EH (cell line): ENCODE measurements around the gene RAPH1.
"Not testable (repeated sequence)": the region's sequence is repeated elsewhere in the genome, so short reads cannot be mapped to it uniquely, and the experiment has no call there.

ENCODE experiments used
- DNase-seq: peaks from one replicate; pipeline ENCODE4 v3.0.0-alpha.2; 2015; ENCODE audit warnings: low read depth

Gene RAPH1

DNA sequence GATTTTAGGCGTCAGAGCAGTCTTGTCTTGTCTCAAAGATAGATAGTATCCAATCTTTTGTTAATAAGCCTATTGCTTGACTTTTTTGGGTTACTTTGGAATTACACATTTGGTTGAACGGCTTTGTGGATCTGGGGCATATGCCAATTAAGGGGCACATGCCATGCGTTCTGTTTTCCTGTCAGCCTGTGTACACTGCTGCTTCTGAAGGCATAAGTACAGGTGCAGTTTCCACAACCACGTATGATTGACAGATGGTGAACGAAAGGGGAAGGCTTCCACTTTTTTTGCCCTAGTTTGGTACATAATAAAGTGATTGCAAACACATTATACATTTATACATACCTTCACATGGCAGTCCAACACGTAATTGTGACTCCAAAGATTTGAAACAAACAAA is 102.3 kb downstream of the RAPH1 start:
- no peak for DNase-seq

DNA sequence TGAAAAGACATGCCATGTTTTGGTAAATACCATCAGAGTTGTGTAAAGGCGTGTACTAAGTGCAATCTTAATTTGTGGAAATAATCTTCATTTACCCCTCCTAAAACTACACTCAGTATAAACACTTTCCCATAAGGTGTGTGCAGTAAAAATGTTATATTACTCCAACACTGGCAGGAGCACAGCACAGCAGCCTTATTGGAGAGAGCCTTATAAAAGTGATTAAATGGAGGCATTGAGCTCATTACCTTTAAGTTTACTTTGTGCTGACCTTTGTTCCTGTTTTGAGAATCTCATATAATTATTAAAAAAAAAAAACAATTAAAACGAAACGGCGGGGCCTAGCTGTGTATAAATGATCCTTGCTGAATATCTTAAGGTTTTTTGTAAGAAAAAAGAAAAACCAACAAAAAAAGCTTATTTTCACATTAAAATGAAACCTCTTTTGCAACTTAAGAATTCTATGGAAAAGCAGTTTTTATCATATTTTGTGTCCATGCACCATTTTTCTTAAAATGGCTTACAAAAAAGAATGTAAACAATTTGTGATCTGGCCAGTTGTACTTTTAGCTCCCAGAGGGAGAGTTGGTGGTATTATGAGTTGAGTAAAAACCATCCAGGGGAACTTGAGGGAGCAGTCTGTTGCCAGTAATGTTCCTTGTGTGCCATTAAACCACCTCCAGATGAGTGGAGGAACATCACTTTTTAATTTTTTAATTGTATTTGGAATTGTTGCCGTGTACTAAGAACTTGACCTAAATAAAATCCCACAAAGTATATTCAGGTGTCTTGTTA is 103.5 kb downstream of the RAPH1 start:
- DNase-seq, result no peak

DNA sequence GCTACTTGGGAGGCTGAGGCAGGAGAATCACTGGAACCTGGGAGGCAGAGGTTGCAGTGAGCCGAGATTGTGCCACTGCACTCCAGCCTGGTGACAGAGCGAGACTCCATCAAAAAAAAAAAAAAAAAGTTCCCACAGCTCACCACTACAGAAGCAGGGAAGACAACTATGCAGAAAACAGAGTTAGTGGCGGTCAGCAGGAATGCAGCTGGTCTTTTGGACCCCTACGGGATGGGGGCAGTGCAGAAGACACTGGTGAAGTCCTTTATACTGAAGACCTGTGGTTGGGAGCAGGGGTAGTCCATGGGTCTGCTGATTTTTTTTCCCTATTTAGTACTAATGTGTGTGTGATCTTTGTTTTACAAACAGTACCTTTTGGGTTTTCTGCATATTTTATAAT is 105.5 kb downstream of the RAPH1 start:
- not testable (repeated sequence) for DNase-seq

DNA sequence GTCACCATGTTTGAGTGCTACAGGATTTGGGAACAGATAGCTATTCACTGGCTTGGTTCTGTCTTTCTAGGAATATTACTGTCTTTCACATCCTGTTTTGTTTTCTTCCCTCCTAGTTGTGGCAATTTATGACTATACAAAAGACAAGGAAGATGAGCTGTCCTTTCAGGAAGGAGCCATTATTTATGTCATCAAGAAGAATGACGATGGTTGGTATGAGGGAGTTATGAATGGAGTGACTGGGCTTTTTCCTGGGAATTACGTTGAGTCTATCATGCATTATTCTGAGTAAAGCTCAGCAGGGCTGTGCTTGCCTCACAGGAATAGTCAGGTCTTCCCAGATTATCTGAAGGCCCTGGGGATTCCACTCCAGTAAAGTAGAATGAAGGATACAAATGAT is 108.0 kb downstream of the RAPH1 start:
- DNase-seq, result peak; percentile 92

DNA sequence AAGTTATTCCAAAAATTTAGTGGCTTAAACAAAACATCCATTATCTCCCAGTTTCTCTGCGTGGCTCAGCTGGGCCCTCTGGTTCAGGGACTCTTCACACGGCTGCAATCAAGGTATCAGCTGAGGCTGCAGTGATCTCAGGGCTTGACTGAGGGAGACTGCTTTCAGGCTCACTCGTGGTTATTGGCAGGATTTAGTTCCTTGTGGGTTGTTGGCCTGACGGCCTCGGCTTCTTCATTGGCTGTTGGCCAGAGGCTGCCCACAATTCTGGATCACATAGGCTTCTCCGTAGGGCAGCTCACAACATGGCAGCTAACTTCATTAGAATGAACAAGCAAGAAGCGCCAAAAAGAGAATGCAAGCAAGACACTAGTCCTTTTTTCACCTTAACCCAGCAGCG is 116.8 kb downstream of the RAPH1 start:
- DNase-seq, result no peak

DNA sequence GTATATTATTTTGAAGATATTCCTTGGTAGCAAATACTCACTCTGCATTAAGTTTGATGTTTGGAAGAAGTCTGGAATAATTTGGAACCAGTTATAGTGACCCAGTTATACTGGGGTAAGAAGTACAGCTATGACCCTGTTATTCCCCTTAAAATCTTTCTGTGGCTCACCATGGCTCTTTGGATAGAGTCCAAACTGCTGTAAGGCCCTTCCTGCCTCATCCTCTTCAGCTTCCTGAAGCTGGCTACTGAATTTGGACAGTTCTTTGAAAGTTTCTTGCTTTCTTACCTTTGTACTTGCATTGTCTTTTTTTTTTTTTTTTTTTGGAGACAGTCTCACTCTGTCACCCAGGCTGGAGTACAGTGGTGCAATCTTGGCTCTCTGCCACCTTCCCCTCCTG is 121.3 kb downstream of the RAPH1 start:
- peak; percentile 41 for DNase-seq

GRCh38 chr2:203412546-203413331 is 122.4 kb downstream of the RAPH1 start:
- DNase-seq, result no peak

GRCh38 chr2:203407496-203407895 is 127.6 kb downstream of the RAPH1 start:
- no peak for DNase-seq

DNA sequence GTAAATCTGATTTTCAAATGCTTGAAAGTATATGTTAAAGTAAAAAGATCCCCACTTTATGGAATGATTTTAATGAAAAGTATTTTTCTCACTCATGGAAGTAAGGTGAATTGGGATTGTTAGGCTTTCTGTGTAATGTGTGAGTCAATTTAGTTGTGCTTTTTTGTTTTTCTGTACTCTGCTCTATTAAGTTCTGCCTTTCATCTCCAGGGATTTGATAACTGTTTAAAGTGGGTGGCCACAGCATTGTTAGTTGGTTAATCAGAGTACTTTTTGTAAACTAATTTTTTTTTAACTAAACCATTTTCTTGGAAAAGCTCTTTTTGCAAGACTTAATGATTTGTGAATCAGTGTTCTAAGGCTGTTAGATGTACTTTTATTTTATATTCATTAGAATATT is 130.1 kb downstream of the RAPH1 start:
- peak; percentile 43 for DNase-seq

DNA sequence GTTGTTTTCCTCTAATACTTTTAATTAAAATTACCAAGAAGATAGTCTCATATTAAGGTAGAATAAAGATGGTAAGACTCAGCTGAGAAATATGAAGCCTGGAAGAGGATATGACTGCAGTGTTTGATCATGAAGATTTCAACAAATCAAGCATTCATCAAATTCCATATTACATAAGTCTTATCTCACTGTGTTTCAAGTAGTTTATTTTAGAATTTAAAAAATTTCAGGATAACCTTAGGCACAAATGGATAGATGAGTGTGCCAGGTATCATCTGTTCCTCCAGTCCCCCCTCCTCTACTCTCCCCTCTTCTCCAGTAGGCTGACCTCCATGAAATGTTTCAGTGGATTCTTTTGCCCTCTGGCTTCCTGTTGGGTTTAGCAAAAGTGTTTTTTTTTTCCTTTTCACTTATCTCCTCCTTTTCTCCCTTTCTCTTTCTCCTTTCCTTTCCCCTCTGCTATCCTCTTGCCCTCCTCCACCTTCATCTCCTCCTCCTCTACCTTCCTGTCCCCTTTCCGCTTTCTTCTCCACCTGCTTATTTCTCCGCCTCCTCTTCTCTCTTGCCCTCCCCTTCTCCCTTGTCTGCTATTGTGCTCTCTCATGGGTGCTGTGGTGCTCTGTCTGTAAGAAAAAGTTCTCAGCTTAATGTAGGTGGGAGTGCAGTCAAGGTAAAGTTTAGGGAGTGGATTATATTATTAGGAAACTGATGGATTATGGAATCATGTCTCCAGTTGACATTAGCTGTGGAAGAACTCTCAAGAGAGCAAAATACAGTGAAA is 134.1 kb downstream of the RAPH1 start:
- peak; percentile 63 for DNase-seq

DNA sequence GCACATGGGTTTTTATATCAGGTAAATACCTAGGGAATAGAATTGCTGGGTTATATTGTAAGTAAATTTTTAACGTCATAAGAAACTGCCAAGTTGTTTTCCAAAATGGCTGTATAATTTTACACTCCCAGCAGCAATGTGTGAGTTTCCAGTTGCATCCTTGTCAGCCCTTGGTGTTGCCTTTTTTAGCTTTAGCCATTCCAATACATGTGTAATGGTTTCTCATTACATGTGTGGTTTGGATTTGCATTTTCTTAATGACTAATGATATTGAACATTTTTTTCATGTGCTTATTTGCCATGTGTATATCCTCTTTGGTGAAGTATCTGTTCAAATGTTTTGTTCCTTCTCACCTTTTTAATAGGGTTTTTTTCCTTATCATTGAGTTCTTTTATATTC is 136.1 kb downstream of the RAPH1 start:
- DNase-seq, result peak; percentile 35

DNA sequence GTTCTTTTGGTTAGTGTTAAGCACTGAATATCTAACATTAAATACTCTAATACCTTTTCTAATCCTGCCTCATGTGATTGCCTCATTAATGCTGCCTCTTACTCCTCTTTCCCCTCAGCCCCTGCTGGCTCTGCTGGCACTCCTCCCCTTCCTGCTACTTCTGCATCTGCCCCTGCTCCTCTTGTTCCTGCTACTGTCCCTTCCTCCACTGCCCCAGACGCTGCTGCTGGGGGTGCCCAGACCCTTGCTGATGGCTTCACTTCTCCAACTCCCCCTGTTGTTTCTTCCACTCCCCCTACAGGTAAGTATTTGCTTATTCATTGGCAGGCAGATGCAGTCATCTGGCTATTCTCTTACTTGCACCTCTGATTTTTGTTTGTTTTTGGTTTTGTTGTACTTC is 138.4 kb downstream of the RAPH1 start:
- no peak for DNase-seq

- DNase-seq, result no peak
These were observed 139.2 kb downstream of the RAPH1 start for GRCh38 chr2:203395858-203396257.

GRCh38 chr2:203394519-203395227 is 140.4 kb downstream of the RAPH1 start:
- DNase-seq, result no peak

GRCh38 chr2:203388153-203388552 is 146.9 kb downstream of the RAPH1 start:
- DNase-seq, result not testable (repeated sequence)

- no peak for DNase-seq
These were observed 152.1 kb downstream of the RAPH1 start for GRCh38 chr2:203383038-203383437.

DNA sequence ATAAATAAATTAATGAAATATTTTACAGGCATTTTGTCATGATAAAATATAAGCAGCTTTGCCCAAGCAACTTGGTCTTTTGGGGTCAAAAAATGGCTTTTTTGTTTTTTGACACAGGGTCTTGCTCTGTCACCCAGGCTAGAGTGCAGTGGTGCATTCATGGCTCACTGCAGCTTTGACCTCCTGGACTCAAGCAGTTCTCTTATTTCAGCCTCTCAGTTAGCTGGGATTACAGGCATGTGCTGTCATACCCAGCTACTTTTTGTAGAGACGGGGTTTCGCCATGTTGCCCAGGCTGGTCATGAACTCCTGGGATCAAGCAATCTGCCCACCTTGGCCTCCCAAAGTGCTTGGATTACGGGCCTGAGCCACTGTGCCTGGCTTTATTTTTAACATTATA is 155.9 kb downstream of the RAPH1 start:
- DNase-seq, result no peak

- DNase-seq, result no peak
These were observed 158.9 kb downstream of the RAPH1 start for GRCh38 chr2:203376173-203376572.

DNA sequence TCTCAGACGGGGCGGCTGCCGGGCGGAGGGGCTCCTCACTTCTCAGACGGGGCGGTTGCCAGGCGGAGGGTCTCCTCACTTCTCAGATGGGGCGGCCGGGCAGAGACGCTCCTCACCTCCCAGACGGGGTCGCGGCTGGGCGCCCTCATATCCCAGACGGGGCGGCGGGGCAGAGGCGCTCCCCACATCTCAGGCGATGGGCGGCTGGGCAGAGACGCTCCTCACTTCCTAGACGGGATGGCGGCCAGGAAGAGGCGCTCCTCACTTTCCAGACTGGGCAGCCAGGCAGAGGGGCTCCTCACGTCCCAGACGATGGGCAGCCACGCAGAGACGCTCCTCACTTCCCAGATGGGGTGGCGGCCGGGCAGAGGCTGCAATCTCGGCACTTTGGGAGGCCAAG is 162.4 kb downstream of the RAPH1 start:
- not testable (repeated sequence) for DNase-seq

GRCh38 chr2:203366639-203367466 is 168.2 kb downstream of the RAPH1 start:
- DNase-seq, result no peak

GRCh38 chr2:203361922-203362321 is 173.2 kb downstream of the RAPH1 start:
- no peak for DNase-seq
